HK-2 (cell line): ENCODE measurements around the gene MBNL1.
"Not testable (repeated sequence)": the region's sequence is repeated elsewhere in the genome, so short reads cannot be mapped to it uniquely, and the experiment has no call there.

Experiments
- DNase-seq: peaks from one replicate; pipeline ENCODE4 v3.0.0-alpha.2; 2018; ENCODE audit not compliant: unreplicated experiment

Gene MBNL1

DNA sequence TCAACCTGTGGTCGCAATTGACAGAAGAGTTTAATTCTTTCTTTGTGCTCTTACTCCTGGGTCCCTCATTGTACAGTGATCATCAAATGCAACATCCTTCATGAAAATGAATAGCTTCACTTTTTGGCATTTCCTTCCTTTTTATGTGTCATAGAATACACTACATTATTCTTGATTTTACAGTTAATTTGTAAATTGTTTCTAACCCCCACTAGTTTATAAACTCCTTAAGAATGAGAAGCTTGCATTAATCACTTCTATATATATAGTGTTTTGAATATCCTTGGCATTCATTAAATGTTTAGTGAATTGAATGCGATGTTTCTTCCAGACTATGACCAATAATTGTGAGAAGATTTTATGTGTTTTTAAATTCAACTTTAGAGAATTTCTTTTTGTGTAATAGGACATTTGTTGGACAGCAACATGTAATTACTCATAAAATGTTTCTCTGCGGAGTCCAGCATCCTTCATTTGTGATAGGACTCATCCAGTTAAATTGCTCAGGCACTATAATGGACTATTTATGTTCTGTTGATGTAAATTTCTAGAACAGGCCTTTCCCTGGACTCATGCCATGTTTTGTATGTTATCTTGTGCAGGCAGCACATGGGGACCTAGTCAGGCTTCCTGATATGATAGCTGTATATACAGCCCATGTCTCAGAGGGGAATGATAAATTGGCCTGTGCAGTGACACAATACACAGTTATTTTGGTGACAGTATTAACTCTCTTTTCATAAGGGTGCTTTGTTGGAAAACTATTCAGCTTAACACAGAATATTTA is 51.3 kb downstream of the MBNL1 start:
- no peak for DNase-seq

- DNase-seq, result no peak
Observed at GRCh38 chr3:152321200-152321954, 52.6 kb downstream of the MBNL1 start.

- DNase-seq, result no peak
Observed at GRCh38 chr3:152321955-152322377, 53.2 kb downstream of the MBNL1 start.

- DNase-seq, result no peak
Observed at GRCh38 chr3:152322756-152323155, 54.0 kb downstream of the MBNL1 start.

GRCh38 chr3:152323834-152324233 is 55.1 kb downstream of the MBNL1 start:
- DNase-seq, result no peak

- DNase-seq, result no peak
Observed at GRCh38 chr3:152325136-152325535, 56.4 kb downstream of the MBNL1 start.

GRCh38 chr3:152327203-152327602 is 58.5 kb downstream of the MBNL1 start:
- DNase-seq, result no peak

DNA sequence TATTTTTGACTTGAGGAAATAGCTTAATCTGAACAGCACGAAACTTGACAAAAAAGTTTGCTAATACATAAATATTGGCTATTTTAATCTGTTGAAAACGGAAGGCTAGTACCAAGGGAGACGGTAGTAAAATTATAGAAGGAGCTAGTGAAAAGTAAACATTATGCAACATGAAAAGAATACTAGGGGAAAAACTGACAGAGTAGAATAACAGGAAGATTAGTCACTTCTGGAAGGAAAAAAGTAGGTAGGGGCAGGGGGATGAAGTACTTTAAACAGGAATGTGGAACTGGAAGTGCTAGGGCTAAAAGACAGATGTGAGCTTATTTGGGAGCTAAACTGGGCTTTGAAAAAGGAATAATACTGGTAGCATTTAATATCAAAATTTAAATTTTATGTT is 60.1 kb downstream of the MBNL1 start:
- DNase-seq, result no peak

DNA sequence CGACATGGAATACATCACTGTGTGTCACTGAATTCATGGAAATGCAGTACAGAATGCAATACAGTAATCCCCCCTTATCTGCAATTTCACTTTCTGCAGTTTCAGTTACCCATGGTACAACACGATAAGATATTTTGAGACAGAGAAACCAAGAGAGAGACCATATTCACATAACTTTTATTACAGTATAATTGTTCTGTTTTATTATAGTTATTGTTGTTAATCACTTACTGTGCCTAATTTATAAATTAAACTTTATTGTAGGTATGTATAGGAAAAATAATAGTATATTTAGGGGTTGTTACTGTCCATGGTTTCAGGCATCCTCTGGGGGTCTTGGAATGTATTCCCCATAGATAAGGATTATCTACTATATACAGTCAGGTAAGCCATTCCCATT is 61.8 kb downstream of the MBNL1 start:
- DNase-seq, result no peak

GRCh38 chr3:152331018-152331541 is 62.4 kb downstream of the MBNL1 start:
- DNase-seq, result no peak

DNA sequence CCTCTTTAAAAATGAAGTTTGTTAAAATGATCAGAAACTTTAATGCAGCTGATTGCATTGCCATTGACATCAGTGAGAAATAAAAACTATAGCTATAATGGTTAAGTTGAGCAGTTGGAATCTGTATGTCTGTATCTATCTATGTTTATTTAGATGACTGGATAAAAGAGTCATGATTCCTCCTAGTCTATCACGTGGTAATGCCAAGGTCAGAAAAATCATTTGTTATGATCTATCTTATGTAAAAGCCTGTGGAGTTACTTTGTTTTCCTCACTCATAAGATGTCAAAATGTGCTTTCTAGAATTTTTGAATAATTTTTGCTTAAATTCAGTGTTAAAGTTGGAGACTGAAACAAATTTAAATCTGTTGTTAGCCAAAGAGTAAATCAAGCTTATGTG is 63.3 kb downstream of the MBNL1 start:
- no peak for DNase-seq

DNA sequence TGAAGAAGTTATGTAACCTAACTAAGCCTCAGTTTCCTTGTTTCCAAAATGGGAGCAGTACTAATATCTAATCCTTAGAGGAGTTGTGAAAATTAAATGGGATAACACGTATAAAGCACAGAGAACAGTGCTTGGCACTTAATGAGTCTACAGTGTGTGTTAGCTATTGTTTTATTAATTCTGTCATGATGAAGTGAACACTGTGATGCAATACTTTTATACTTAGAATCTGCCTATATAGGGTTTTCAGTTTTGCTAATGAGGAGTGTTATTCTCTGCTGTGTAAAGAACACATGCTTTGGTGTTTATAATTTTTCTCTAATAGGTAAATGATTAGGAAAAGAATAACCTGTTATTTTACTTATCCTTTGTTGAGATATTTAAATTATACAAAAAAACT is 65.2 kb downstream of the MBNL1 start:
- DNase-seq, result no peak

DNA sequence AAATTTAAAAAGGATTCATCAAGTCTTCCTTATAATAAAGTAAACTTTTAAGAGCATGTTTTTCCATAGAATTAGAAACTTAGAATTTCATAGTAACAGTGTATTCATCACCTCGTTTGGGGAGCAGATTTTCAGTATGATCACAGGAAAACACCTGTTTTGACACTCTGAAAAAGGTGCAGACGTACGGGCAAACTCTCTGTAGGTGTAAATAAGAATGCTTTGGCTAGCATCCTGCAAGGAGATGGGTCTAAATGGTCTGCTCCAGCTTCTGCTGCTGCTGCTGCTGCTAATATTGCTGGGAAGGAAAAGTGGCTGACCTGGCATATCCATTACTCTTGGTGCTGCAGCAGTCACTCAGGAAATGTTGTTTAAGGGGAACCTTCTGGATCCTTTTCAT is 66.0 kb downstream of the MBNL1 start:
- DNase-seq, result no peak

GRCh38 chr3:152335273-152335672 is 66.5 kb downstream of the MBNL1 start:
- DNase-seq, result no peak

DNA sequence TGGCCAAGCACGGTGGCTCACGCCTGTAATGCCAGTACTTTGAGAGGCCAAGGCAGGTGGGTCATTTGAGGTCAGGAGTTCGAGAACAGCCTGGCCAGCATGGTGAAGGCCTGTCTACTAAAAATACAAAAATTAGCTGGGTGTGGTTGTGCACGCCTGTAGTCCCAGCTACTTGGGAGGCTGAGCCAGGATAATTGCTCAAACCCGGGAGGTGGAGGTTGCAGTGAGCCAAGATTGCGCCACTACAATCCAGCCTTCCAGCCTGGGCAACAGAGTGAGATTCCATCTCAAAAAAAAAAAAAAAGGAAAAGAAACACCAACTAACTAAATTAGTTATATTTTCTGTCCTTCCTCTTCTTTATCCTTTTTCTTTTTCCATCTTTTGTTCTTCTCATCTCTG is 68.6 kb downstream of the MBNL1 start:
- DNase-seq, result not testable (repeated sequence)

- no peak for DNase-seq
Observed at GRCh38 chr3:152338159-152338720, 69.5 kb downstream of the MBNL1 start.

GRCh38 chr3:152339881-152340505 is 71.3 kb downstream of the MBNL1 start:
- no peak for DNase-seq

DNA sequence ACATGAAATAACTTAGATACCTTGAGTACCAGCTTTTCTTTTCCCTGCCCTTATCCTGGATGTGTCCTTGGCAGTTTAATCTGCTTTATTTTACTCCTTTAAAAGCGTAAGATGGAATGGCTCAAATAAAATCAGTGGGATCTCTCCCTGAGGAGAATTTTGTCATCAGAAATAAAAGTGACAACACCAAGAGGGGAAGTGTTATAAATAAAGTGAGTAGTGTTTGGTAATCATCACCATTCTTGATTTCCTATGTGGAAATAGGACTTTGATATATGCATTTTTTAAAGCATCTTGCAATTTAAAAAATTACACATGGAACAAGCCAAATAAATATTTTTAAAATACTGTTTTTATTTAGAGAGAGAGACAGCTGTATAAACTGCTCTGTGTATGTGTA is 76.5 kb downstream of the MBNL1 start:
- DNase-seq, result no peak

DNA sequence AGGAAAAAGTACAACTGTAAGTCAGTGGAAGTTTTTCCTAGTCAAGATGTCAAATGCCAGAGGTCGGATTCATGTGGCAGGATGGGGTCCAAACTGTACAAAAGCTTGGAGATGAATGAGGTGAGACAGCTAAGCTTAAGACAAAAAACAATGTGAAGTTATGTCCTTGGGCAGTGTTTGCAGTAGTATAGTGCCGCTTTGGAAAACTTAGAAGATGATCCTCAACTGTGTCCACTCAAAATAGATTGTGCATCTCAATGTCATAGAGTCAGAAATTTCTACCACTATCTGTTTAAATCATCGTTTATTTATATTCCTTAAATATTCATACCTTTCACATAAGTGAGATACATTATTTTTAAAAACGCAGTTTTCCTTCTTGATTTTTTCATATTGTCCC is 77.3 kb downstream of the MBNL1 start:
- DNase-seq, result no peak

DNA sequence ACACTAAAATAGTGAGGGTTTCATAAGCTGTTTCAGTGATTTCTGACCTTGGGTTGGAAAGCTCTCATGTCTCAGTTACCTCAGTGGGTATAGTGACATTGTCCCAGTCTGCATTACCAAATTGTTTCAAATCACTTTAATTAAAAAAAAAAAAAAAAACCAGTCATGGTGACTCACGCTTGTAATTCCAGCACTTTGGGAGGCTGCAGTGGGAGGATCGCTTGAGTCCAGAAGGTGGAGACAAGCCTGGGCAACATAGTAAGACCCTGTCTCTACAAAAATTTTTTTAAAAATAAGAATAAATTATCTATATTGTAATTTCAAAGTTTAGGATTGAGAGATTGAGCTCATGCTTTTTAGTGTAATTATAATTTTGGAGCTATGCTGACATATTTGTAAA is 78.0 kb downstream of the MBNL1 start:
- no peak for DNase-seq

- DNase-seq, result no peak
Observed at GRCh38 chr3:152348436-152349177, 79.9 kb downstream of the MBNL1 start.

- no peak for DNase-seq
Observed at GRCh38 chr3:152349392-152349791, 80.7 kb downstream of the MBNL1 start.
